GM23248 (cell line): ENCODE results near the gene ANGEL1.

Source experiments
- EZH2 ChIP-seq: fragments of 200-600 bp; sonication (generic); IDR thresholded peaks from 2 replicates; pipeline ENCODE4 v1.6.1; 2018; ENCODE audit warnings: antibody characterized with exemption, mild to moderate bottlenecking; ENCODE audit not compliant: insufficient read depth, poor library complexity, severe bottlenecking
- EZH2phosphoT487 ChIP-seq: fragments of 200-600 bp; sonication (generic); IDR thresholded peaks from 2 replicates; pipeline ENCODE4 v1.6.1; 2018; ENCODE audit warnings: antibody characterized with exemption, moderate library complexity, mild to moderate bottlenecking, low read depth; ENCODE audit not compliant: insufficient read depth

GRCh38 chr14:76861574-76862255 is 49.0 kb upstream of the ANGEL1 start:
- no peak for TF ChIP-seq EZH2phosphoT487
- no peak for TF ChIP-seq EZH2
